NCI-H1417 treated with DMSO at 0.1 percent for 48 hours (cell line): ENCODE results near the gene RPS27A.
"Not testable (repeated sequence)": the region's sequence is repeated elsewhere in the genome, so short reads cannot be mapped to it uniquely, and the experiment has no call there.

Experiments used
- DNase-seq: peaks from one replicate; lab custom pipeline; 2025; lab: John Stamatoyannopoulos, UW

RPS27A gene

DNA sequence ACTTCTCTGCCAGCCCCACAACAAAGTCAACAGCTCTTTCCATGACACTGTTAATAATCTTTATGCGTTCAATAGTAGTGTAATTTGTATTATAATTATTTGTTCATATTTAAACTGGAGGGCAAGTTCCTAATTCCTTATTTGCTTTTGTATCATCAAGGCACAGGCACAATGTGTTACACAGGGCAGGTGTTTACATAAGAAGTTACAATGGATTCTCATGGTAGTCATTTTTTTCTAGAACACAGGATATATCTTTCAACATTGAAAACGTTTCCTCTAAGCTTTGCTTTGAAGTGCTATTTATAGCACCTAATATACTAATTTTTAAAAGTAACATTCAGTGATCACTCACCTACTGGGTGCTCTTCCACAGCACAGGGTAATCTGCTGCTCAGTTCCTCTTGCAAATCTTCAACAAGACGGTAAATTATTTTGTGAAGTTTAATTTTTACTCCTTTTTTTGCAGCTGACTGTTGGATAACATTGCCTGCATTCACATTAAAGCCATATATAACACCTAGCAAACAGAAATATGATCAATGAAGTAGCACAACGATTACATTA lies 7.3 kb downstream of the RPS27A start:
- peak; percentile 59 for DNase-seq

GRCh38 chr2:55241582-55241981 lies 9.1 kb downstream of the RPS27A start:
- DNase-seq: not testable (repeated sequence)

DNA sequence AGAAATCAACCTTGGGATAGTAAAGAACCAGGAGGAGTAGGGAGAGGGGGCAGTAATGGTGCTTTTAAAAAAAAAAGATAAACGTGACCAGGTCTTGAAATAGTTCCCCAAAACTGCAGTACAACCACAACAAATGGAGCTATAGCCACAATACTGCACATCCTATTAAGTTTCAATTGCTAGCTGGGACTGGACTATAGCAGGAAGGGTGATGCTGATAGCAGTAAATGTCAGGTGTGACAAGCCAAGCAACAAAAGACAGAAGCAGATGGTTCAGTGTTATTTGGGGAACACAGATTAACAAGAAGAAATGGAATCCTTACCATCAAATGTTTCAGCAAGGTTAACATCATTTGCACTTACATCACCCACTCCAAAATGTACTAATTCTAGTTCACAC lies 10.1 kb downstream of the RPS27A start:
- DNase-seq: no peak

- DNase-seq: no peak
Measured at GRCh38 chr2:55245411-55245810, 12.9 kb downstream of the RPS27A start.

- DNase-seq: no peak
Measured at GRCh38 chr2:55247025-55247424, 14.5 kb downstream of the RPS27A start.

- no peak for DNase-seq
Measured at GRCh38 chr2:55252832-55253231, 20.3 kb downstream of the RPS27A start.

DNA sequence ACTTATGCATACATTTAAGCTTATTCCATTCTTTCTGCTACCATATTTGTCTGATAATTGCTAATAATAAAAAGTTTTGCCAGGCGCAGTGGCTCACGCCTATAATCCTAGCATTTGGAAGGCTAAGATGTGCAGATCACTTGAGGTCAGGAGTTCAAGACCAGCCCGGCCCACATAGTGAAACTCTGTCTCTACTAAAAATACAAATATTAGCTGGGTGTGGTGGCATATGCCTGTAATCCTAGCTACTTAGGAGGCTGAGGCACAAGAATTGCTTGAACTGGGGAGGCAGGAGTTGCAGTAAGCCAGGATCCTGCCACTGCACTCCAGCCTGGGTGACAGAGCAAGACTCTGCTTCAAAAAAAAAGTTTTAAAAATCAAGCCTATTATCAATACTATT lies 27.1 kb downstream of the RPS27A start:
- DNase-seq: not testable (repeated sequence)

- no peak for DNase-seq
Measured at GRCh38 chr2:55268288-55268906, 35.9 kb downstream of the RPS27A start.

DNA sequence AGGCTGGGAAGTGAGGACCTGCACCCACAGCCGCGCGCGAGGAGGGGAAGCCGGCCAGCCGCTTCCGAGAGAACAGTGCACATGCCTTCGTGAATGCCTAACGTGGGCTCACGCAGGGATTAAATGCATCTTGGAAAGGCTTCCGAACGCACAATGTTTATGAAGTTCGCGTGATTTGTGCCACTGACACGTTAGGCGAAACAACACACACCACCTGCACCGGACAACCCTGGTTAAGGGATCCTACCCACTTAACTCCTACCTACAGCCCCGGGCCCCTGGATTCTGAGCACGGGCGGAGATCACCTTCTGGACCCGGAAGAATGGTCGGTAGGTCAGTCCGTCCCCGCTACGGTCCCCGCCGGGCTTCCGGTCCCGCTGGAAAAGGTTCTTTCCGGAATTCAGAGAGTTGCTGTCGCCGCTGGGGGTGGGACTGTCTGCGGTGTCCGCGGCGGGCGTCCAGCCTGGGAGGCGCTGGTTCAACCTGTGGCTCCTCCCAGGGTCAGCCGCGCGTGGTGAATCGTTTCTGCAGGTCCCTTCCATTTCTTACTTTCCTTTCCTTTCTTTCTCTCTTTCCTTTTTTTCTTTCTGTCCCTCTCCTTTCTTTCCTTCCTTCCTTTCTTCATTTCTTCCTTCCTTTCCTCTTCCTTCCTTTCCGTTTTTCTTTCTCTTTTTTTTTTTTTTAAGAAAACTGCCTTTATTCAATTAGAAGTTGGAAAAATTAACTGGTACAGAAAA lies 36.6 kb downstream of the RPS27A start, which contains the start of gene MTIF2:
TSS of gene MTIF2 (minus strand) at position 325 of the 738 bp plus-strand sequence. CDS start 5,373 bp downstream, outside the sequence.
- DNase-seq: peak; percentile 90

GRCh38 chr2:55269645-55269990 lies 37.1 kb downstream of the RPS27A start:
- no peak for DNase-seq

- DNase-seq: not testable (repeated sequence)
Measured at GRCh38 chr2:55274346-55274745, 41.9 kb downstream of the RPS27A start.

- no peak for DNase-seq
Measured at GRCh38 chr2:55277310-55277709, 44.8 kb downstream of the RPS27A start.

DNA sequence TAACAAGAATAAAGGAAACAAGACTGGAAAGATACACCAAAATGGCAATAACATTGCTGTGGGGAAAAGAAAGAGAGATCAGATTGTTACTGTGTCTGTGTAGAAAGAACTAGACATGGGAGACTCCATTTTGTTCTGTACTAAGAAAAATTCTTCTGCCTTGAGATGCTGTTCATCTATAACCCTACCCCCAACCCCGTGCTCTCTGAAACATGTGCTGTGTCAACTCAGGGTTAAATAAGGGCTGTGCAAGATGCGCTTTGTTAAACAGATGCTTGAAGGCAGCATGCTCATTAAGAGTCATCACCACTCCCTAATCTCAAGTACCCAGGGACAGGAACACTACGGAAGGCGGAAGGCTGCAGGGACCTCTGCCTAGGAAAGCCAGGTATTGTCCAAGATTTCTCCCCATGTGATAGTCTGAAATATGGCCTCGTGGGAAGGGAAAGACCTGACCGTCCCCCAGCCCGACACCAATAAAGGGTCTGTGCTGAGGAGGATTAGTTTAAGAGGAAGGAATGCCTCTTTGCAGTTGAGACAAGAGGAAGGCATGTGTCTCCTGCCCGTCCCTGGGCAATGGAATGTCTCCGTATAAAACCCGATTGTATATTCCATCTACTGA lies 46.8 kb downstream of the RPS27A start:
- DNase-seq: not testable (repeated sequence)

- not testable (repeated sequence) for DNase-seq
Measured at GRCh38 chr2:55279859-55280424, 47.5 kb downstream of the RPS27A start.

GRCh38 chr2:55280851-55281546 lies 48.5 kb downstream of the RPS27A start:
- DNase-seq: not testable (repeated sequence)

- no peak for DNase-seq
Measured at GRCh38 chr2:55282110-55282917, 49.8 kb downstream of the RPS27A start.

- DNase-seq: no peak
Measured at GRCh38 chr2:55283083-55283482, 50.6 kb downstream of the RPS27A start.
